HUDEP-2 (cell line): ENCODE results near the gene ZNF565.
"Not testable (repeated sequence)": the region's sequence is repeated elsewhere in the genome, so short reads cannot be mapped to it uniquely, and the experiment has no call there.

Source experiments
- DNase-seq, 76 experiments: peaks; one replicate each; lab custom pipeline; 2025; ENCODE audit not compliant: unreplicated experiment in 76 of 76; lab: John Stamatoyannopoulos, UW

ZNF565 gene

DNA sequence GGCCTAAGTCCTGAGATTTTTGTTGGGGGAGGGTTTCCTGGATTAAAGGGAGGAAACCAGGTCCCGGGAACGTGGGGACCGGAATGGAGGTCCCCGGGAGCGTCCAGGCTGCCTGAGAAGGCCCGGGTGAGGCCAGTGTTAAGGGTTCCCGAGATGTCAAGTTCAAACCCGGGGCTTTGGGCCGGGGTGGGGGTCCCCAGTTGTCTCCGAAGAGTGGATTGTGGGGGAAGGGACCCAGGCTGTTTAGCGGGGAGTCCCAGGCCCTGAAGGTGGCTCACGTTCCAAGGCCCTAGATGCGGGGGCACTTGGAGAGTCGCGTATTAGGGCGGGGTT, 62.5 kb downstream of the ZNF565 start:
- no peak for DNase-seq

DNA sequence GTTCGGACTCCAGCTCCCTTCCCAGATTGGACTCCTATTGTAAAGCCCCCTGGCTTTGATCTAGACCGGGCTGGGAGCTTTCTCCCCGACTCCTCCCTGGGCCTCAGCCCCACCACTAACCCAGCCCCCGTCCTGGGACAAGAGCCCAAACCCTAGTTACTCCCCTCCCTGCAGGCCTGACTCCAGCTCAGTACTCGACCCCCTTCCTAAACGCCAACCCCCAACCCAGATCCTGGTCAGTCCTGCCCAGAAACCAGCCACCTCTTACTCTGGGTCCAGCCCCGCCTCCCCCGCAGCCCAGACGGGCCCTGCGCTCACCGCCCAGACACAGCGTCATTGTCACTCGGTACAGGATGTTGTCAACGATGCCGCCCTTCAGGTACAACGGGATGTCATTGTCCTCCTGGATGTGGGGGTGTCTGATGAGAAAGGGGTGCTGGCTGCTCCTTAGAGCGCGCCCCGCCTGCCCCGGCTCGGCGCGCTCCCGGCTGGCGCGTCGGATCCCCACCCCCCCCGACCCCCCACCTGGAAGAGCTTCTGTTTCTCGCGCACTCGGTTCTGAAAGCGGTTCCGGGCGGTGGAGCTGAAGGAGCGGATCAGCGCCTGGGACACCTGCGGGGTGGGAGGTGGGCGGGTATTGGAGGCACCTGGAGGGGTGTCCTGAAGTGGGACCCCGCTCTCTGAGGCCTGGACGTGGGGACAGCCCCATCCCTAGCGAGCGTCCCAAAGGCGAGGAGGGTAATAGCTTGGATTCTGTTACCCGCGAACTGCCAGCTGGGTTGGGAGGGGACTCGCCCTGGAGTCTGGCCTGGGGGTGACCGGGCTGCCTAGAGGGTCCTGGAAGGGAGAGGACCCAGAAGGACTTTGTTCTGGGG, 63.1 kb downstream of the ZNF565 start:
- no peak for DNase-seq

DNA sequence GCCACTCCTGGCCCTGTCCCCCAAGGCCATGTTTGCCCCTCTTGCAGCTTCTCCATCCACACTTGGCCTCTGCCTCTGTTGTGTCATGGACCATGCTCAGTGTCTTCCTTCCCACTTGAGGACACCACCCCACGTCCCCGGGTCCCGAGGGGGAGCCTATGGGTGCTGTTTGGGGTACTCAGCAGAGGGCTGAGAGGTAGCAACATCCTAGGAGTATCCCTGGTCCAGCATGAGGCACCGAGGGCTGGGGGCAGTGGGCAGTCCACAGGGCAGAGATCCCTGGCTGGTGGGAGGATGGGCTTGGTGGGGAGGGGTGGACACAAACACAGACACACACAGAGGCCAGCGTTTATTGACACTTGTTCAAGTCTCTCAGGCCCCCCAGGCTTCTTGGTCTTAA, 63.9 kb downstream of the ZNF565 start:
- DNase-seq, result no peak

DNA sequence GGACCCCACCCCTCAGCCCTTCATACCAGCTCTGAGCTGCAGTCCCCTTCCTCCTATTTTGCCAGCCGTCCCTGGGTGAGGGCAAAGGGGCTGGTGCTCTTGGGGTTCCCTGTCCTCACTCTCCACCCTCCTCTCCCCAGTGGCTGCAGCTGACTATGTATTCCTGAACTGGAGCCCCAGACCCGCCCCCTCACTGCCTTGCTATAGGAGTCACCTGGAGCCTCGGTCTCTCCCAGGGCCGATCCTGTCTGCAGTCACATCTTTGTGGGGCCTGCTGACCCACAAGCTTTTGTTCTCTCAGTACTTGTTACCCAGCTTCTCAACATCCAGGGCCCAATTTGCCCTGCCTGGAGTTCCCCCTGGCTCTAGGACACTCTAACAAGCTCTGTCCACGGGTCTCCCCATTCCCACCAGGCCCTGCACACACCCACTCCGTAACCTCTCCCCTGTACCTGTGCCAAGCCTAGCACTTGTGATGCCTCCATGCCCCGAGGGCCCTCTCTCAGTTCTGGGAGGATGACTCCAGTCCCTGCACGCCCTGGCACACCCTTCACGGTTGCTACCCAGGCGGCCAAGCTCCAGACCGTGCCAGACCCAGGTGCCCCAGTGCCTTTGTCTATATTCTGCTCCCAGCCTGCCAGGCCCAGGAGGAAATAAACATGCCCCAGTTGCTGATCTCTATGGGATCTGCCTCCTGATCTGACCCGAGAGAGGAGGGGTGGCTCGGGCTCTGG, 64.6 kb downstream of the ZNF565 start:
- no peak for DNase-seq

DNA sequence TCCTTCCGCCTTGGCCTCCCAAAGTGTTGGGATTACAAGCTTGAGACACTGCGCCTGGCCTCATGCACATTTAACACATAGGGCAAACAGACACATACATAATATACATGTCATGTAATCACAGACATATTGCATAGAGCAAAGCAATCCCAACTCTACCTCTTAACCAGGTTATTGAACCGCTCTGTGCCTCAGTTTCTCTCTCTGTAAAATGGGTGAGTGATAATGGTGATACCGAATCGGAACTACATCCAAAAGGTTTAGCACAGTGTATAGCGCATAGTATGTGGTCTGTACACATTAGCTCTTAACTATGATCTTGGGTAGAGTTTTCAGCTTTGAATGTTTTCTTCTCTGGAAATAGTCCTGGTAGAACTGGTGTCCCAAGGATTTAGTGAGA, 69.8 kb downstream of the ZNF565 start:
- DNase-seq, result no peak

DNA sequence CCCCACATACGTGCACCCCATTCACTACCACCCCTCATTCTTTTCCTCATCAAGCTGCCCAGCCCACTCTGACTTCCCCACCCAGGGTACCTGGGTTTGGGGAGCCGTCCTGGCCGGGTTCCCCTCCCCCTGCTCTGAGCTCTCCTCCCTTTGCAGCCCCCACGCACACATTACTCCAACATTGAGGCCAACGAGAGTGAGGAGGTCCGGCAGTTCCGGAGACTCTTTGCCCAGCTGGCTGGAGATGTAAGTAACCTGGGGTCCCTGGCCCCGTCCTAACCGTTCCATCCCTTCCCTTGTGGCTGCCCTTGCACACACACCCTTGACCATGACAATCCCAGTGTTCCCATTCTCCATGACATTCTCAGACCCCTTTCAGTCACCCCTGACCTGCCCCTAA, 72.0 kb downstream of the ZNF565 start:
- DNase-seq, result no peak

DNA sequence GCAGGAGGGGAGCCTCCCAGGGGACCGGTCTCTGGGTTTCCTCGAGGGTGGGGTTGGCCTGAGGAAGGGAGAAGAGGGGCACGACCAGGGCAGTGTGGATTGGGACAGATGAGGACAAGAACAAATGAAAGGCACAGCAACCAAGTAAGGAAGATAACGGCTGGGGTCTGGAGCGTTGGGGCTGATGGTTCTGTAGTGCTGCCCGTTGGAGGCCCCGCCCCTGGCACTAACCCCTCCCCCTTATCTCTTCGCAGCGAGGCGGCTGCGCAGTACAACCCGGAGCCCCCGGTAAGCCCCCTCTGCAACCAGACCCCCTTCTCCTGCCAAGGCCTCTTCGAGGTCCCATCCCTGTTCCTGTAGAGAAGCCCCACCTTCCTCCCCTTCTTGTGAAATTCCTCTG, 72.4 kb downstream of the ZNF565 start:
- DNase-seq, result no peak

DNA sequence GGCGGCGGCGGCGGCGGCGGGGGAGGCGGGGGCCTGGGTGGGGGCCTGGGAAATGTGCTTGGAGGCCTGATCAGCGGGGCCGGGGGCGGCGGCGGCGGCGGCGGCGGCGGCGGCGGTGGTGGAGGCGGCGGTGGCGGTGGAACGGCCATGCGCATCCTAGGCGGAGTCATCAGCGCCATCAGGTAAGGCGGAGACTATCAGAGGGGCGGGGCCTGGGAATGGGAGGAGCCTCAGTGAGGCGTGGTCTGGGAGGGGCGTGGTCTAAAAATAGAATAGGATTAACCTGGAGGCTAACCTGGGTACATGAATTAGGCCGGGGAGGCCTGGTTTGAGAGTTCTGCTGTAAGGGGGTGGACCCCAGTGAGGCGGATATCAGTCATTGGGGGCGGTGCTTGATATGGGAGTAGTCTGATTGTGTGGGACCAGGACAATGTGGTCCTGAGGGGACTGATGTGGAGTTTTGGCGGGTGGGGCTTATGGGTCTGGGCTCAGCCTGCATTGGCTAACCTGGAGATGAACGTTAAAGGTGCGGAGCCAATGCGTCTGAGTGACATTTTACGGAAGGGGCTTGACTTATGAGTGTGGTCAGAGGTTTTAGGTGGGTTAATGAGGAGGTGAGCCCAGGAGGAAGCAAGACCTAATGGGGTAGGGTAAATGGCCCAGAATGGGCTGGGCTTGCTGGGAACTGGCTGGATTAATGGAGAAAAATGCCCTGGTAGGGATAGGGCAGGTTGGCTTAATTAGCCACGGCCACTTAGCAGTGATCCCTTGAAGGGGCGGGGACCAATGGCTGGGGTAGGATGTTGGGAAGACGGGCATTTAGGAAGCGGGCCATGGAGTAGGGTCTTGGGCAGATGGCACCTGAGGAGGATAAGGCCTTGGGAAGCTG, 73.2 kb downstream of the ZNF565 start:
- DNase-seq, result peak in 74 of 76 experiments; percentile 54 to 97 (median 85)

DNA sequence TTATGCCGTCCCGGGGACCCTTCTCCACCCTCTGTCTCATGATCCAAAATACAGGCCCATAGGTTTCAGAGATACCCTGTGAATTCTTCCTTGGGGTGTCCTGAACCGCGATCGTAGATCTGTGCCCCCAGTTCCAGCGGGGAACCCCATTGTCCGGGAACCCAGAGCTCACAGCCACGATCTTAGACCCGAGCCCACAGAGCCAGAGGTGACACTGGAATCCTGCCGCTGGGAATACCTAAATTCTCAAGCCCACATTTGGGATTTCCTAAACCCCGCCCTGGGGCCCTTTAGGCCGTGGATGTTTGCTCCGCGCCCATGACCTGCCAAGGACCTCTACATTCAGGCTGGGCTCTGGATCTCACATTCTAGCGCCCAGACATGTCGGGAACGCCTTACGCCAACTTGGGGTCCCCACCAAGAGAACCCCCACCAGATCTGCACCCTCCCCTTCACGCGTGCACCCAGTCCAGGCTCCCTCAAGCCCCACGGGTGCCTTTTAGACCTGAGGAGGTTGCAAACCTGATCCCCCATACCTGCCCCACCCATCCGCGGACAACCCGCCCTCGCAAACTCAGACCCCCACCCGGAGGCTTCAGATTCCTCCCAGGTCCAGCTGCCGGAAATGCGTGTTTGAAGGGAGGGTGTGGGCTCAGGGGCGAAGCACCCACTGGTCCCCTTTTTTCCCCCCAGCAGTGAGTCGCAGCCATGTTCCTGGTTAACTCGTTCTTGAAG, 74.0 kb downstream of the ZNF565 start:
- DNase-seq, result peak in 54 of 76 experiments; percentile 16 to 92 (median 58)

DNA sequence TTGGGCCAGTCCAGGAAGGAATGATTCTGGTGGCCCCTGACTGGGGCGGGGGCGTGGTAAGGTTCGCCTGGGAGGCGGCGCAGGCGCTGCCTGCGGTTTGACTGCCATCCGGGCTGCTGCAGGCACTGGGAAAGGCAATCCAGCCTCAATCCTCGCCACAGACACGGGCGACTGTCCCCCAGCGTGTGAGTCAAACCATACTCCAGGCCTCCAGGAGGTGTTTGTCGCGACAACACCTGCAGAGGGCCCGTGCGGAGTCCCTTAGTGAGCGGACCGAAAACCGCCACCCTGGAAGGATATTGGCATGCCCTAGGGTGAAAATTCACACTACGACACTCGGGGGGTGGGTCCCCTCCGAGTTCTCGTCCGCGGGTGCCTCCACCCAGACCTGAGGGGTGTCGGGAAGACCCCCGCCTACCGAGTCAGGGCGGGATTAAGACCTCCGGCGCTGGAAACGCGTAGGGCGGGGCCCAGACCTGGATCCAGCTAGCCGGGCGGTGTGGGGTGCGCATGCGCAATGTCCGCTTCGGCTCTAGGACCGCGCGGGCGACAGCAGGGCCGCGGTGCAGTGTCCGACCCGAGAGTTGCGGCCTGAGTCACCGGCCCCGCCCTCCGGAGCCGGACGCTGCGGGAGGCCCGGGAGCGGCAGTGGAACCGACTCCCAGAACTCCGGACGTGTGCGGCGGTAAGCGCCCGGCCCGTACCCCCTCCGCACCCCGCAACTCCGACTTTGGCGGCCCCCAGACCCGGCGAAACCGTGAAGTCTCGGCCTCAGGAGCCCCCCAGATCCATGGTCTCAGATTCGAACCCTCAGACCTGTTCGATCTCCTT, 74.8 kb downstream of the ZNF565 start, which contains the start of gene CAPNS1:
Gene CAPNS1 (plus strand): TSS at position 594 of the 831 bp plus-strand sequence. CDS start 946 bp downstream, outside the sequence.
- DNase-seq, result peak; percentile 45 to 99 (median 95)

DNA sequence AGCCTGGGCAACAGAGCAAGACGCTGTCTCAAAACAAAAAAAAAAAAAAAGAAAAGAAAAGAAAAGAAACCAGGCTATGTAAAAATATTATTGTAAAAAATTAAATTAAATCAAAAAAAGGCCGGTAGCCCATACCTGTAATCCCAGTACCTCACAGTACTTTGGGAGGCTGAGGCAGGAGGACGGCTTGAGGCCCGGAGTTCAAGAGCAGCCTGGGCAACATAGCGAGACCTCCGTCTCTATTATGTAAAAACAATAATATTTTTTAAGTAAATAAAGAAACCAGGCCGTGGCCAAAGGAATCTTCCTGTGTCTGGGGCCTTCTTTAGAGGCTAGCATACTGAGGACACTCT, 75.4 kb downstream of the ZNF565 start:
- no peak for DNase-seq

DNA sequence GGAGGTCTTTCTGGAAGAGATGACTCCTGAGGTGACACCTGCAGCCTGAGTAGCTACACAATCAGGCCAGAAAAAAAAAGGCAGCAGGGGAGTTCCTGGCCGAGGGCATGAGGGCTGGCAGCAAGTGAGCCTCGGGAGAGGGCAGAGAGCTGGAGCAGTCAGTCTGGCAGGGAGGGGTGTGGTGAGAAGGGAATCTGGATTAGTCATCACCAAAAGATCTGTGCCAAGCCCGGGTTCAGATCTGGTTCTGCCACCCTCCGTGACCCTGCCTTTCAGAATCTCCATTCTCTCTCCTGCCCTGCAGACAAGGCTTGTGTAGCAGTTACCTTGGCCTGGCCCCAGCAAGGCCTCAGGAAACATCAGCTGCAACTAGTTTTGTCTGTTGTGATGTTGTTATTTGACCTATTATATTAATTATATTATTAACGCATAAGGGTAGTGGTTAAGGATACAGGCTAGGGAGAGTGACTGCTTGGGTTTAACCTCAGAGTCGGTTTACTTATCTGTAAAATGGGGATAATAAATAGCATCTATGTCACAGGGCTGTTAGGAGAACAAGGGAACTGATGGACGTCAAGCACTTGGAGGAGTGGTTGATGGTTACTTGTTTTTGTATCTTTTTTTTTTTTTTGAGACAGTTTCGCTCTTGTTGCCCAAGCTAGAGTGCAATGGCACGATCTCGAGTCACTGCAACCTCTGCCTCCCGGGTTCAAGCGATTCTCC, 77.3 kb downstream of the ZNF565 start:
- DNase-seq, result peak in 70 of 76 experiments; percentile 20 to 82 (median 59)

DNA sequence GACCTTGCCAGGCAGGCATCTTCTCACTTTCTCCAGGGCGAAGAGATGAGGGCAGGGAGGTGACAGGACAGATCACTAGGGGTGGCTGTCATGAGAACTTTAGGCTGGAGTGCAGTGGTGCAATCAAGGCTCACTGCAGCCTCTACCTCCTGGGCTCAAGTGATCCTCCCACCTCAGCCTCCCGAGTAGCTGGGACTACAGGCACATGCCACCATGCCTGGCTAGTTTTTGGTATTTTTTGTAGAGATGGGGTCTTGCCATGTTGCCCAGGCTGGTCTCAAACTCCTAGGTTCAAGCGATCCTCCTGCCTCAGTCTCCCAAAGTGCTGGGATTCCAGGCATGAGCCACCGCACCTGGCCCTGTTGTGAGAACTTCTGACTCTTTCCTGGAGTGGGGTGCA, 79.6 kb downstream of the ZNF565 start:
- not testable (repeated sequence) for DNase-seq
